Thymus (tissue), 14 donors: ENCODE measurements around the gene CNTN3. TPM values are rescaled to one million over a fixed set of nuclear protein-coding genes. Genes with fewer than 3 reads are reported as not detected.

Experiments
- DNase-seq, 9 donors: peaks; one replicate each; pipeline ENCODE4 v3.0.0-alpha.2; 2013; ENCODE audit warnings: low spot score in 9 of 9, low read depth in 6 of 9, missing footprints in 1 of 9
- H3K27ac ChIP-seq, 2 donors: one replicate each; pipeline ENCODE4 v1.5.1; 2013; ENCODE audit warnings: control low read depth in 1 of 2, low read depth in 1 of 2, low read length in 1 of 2, mild to moderate bottlenecking in 1 of 2, moderate library complexity in 1 of 2
- H3K27me3 ChIP-seq, 2 donors: one replicate each; pipeline ENCODE4 v1.5.1; 2013; ENCODE audit warnings: low read length in 1 of 2; ENCODE audit not compliant: control insufficient read depth in 2 of 2, insufficient read depth in 1 of 2
- H3K36me3 ChIP-seq, 2 donors: one replicate each; pipeline ENCODE4 v1.5.1; 2013; ENCODE audit warnings: low read length in 1 of 2, mild to moderate bottlenecking in 1 of 2, moderate library complexity in 1 of 2; ENCODE audit not compliant: control insufficient read depth in 2 of 2, insufficient read depth in 2 of 2
- H3K4me1 ChIP-seq, 2 donors: one replicate each; pipeline ENCODE4 v1.5.1; 2013; ENCODE audit warnings: low read length in 2 of 2; ENCODE audit not compliant: control insufficient read depth in 2 of 2, insufficient read depth in 2 of 2
- H3K4me3 ChIP-seq, 2 donors: one replicate each; pipeline ENCODE4 v1.5.1; 2013; ENCODE audit warnings: low read length in 2 of 2, control low read depth in 1 of 2, mild to moderate bottlenecking in 1 of 2
- H3K9me3 ChIP-seq, 2 donors: one replicate each; pipeline ENCODE4 v1.5.1; 2013; ENCODE audit warnings: low read length in 1 of 2, mild to moderate bottlenecking in 1 of 2; ENCODE audit not compliant: control insufficient read depth in 2 of 2, insufficient read depth in 1 of 2
- WGBS: extraction: QIAGEN DNeasy Blood & Tissue Kit; methylation state at CpG from one replicate; pipeline ENCODE4 v1.1.7; 2013; 5-methylcytosine and 5-hydroxymethylcytosine counted together
- long read RNA-seq, 10 donors: transcript quantifications; one replicate each; lab custom pipeline, GENCODE V29; 2026
- polyA plus RNA-seq: library from polyadenylated mRNA; stranded (reverse); fragments of 200-250 nt; gene quantifications from one replicate; pipeline ENCODE4 v1.2.3, GENCODE V29; 2013
- total RNA-seq: library from RNA; stranded (reverse); fragments of 120-200 nt; gene quantifications from one replicate; pipeline ENCODE4 v1.2.4, GENCODE V29; 2013
- donor health status: healthy.

Gene CNTN3
- total RNA-seq (2.1 TPM), polyA plus RNA-seq (3.7 TPM)
- long read RNA-seq, donor 1 = 0 reads
- long read RNA-seq, donor 2, partial matches to known transcripts = 0 of 1 reads
- long read RNA-seq, donor 2, other reads (novel, unspliced or antisense) = 0 of 1 reads
- long read RNA-seq, donor 3 = 0 reads
- long read RNA-seq, donor 4 = 0 reads
- long read RNA-seq, donor 5 = 0 reads
- long read RNA-seq, donor 6 = 0 reads
- long read RNA-seq, donor 7 = 0 reads
- long read RNA-seq, donor 8 = 0 reads
- long read RNA-seq, donor 9, partial matches to known transcripts = 0 of 1 reads
- long read RNA-seq, donor 9, other reads (novel, unspliced or antisense) = 0 of 1 reads
- long read RNA-seq, donor 10 = 0 reads

GRCh38 chr3:74614107-74614967, at the start of gene CNTN3:
Gene CNTN3 (minus strand): TSS chr3:74614659. CDS start chr3:74521112, 93,547 bp downstream.
- no peak for DNase-seq
- Histone ChIP-seq H3K4me1 (no peaks in the 10 kb centered on the region), H3K9me3 (no peaks in the 10 kb centered on the region), H3K27ac (peak within 1 kb of the TSS in 1 of 2 donors; percentile 26), H3K27me3 (peaks cover 18 to 25% of the 10 kb centered on the region in 2 donors), H3K4me3 (peak within 1 kb of the TSS; percentile 16 to 26), H3K36me3 (no peaks in the 10 kb centered on the region)
- 3% methylated on average over 107 of the region's 108 CpGs for whole genome bisulfite sequencing

DNA sequence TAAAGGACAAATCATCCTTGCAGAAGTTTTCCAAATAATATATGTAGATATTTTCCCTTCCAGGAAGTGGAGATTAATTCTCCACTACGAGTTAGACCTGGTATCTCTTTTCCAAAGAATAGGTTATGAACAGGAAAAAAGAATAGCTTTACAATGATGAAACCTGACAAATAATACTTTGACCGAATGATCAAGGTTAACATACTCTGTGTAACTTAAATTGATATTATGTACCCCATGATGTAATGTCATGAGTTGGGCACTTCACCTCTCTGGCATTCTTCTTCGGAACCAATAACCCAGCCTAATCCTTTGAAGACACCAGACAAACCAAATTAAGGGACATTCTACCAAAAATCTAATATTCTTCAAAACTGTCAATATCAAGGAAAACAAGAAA, 48.7 kb upstream of the CNTN3 start:
- Histone ChIP-seq H3K27me3 (no peaks in the 10 kb centered on the region), H3K4me1 (no peaks in the 10 kb centered on the region), H3K4me3 (no peak overlapping the region), H3K9me3 (no peaks in the 10 kb centered on the region), H3K27ac (no peak overlapping the region), H3K36me3 (no peaks in the 10 kb centered on the region)
- WGBS = 91% methylated on average over 3 of the region's 3 CpGs
- no peak for DNase-seq

- no peak overlapping the region for H3K4me3 ChIP-seq
- no peak overlapping the region for H3K27ac ChIP-seq
- DNase-seq = no peak
- no peaks in the 10 kb centered on the region for H3K9me3 ChIP-seq
- no peaks in the 10 kb centered on the region for H3K4me1 ChIP-seq
- H3K27me3 ChIP-seq = no peaks in the 10 kb centered on the region
- H3K36me3 ChIP-seq = no peaks in the 10 kb centered on the region
These were observed 47.2 kb upstream of the CNTN3 start for GRCh38 chr3:74661672-74662071.

- no peaks in the 10 kb centered on the region for H3K9me3 ChIP-seq
- H3K4me1 ChIP-seq = no peaks in the 10 kb centered on the region
- 95% methylated on average over 2 of the region's 2 CpGs for WGBS
- no peaks in the 10 kb centered on the region for H3K36me3 ChIP-seq
- H3K27ac ChIP-seq = no peak overlapping the region
- H3K4me3 ChIP-seq = no peak overlapping the region
- H3K27me3 ChIP-seq = no peaks in the 10 kb centered on the region
- no peak for DNase-seq
These were observed 37.4 kb upstream of the CNTN3 start for GRCh38 chr3:74651885-74652284.

DNA sequence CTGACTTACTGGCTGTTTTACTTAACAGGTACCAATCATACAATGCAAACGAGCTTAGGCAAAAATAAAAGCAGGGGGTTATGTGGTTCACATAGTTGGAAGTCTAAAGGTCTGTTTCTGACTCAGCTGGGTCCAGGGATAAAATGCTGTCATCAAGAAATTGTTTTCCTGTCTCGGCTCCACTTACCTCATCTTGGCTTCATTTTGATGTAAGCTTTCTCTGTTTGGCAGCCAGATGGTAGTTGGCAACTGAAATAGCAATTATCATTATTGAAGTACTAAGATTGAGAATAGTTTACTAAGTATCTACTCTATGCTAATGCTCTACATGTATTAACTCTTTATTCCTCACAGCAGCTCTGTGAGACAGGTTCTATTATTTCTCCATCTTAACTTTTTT, 36.8 kb upstream of the CNTN3 start:
- no peak overlapping the region for H3K4me3 ChIP-seq
- no peaks in the 10 kb centered on the region for H3K4me1 ChIP-seq
- H3K36me3 ChIP-seq = no peaks in the 10 kb centered on the region
- 85% methylated on average over 2 of the region's 2 CpGs for WGBS
- DNase-seq = no peak
- H3K27ac ChIP-seq = no peak overlapping the region
- H3K9me3 ChIP-seq = no peaks in the 10 kb centered on the region
- H3K27me3 ChIP-seq = no peaks in the 10 kb centered on the region

- H3K4me3 ChIP-seq = no peak overlapping the region
- H3K4me1 ChIP-seq = no peaks in the 10 kb centered on the region
- no peak for DNase-seq
- H3K9me3 ChIP-seq = no peaks in the 10 kb centered on the region
- no peaks in the 10 kb centered on the region for H3K36me3 ChIP-seq
- WGBS = 94% methylated on average over 4 of the region's 4 CpGs
- H3K27ac ChIP-seq = no peak overlapping the region
- H3K27me3 ChIP-seq = no peaks in the 10 kb centered on the region
These were observed 33.6 kb upstream of the CNTN3 start for GRCh38 chr3:74648107-74648506.

DNA sequence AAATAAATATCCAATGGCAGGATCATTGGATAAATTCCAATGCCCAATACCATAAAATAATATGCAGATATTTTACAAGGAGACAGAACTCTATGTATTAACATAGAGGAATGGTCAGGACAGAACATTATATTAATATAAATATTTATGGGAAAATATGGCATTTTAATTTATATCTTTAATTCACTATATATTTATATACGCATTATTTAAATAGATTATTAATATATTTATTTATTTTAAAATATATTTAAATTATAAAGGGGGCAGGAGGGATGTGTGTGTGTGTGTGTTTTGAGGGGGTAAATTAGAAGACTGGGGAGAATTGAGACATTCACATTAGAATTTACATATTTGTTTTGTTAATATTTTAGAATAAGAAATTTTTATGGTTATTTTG, 31.6 kb upstream of the CNTN3 start:
- Histone ChIP-seq H3K4me1 (no peaks in the 10 kb centered on the region), H3K27ac (no peak overlapping the region), H3K9me3 (no peaks in the 10 kb centered on the region), H3K27me3 (no peaks in the 10 kb centered on the region), H3K4me3 (no peak overlapping the region), H3K36me3 (no peaks in the 10 kb centered on the region)
- DNase-seq = no peak
- WGBS = 95% methylated on average over 1 of the region's 1 CpG

- Histone ChIP-seq H3K27me3 (no peaks in the 10 kb centered on the region), H3K36me3 (no peaks in the 10 kb centered on the region), H3K4me3 (no peak overlapping the region), H3K27ac (peak overlapping the region in 1 of 2 donors; percentile 11), H3K4me1 (no peaks in the 10 kb centered on the region), H3K9me3 (no peaks in the 10 kb centered on the region)
- no peak for DNase-seq
- 72% methylated on average over 5 of the region's 5 CpGs for WGBS
These were observed 29.2 kb upstream of the CNTN3 start for GRCh38 chr3:74643636-74644035.

DNA sequence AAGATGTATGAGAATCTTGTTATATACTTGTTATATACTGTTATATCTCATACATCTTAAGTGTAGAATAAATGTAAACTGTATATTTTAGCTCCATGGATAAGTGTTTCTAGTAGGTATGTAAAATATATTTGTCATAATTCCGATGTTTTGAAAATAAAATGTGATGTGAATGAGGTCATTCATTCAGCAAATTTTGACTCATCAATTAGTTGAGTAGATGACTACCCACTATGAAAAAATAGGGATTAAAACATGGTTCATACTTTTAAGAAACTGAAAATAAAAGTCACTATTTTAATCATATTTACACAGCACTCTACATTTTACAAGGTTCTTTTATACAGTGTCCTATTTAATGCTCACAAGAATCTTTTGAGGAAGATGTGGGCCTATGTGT, 28.4 kb upstream of the CNTN3 start:
- H3K27ac ChIP-seq = no peak overlapping the region
- H3K36me3 ChIP-seq = no peaks in the 10 kb centered on the region
- no peaks in the 10 kb centered on the region for H3K27me3 ChIP-seq
- no peaks in the 10 kb centered on the region for H3K9me3 ChIP-seq
- WGBS = 93% methylated on average over 1 of the region's 1 CpG
- no peak overlapping the region for H3K4me3 ChIP-seq
- DNase-seq = no peak
- no peaks in the 10 kb centered on the region for H3K4me1 ChIP-seq
